Activated naive CD8-positive, alpha-beta T cell (primary cell): ENCODE results near the gene CADM1.

ENCODE experiments used
- H3K27ac Mint-ChIP-seq: one replicate; pipeline ENCODE4 v1.8.0; 2021; ENCODE audit warnings: mixed read lengths
- H3K27me3 Mint-ChIP-seq: one replicate; pipeline ENCODE4 v1.8.0; 2021; ENCODE audit warnings: mixed read lengths
- H3K36me3 Mint-ChIP-seq: one replicate; pipeline ENCODE4 v1.8.0; 2021; ENCODE audit warnings: mixed read lengths
- H3K4me1 Mint-ChIP-seq: one replicate; pipeline ENCODE4 v1.8.0; 2021; ENCODE audit warnings: low read depth, mixed read lengths
- H3K4me3 Mint-ChIP-seq: one replicate; pipeline ENCODE4 v1.8.0; 2021; ENCODE audit warnings: mild to moderate bottlenecking, mixed read lengths
- H3K9me3 Mint-ChIP-seq: one replicate; pipeline ENCODE4 v1.8.0; 2021; ENCODE audit warnings: low read depth, mixed read lengths

Gene CADM1

GRCh38 chr11:115391598-115391997 is 112.6 kb downstream of the CADM1 start:
- Mint-ChIP-seq H3K27ac (no peak overlapping the region), H3K4me3 (no peak overlapping the region), H3K36me3 (no peaks in the 10 kb centered on the region), H3K27me3 (peaks cover 4% of the 10 kb centered on the region), H3K9me3 (no peaks in the 10 kb centered on the region), H3K4me1 (no peaks in the 10 kb centered on the region)

- Mint-ChIP-seq H3K4me1 (no peaks in the 10 kb centered on the region), H3K27me3 (peaks cover 4% of the 10 kb centered on the region), H3K27ac (no peak overlapping the region), H3K4me3 (no peak overlapping the region), H3K36me3 (no peaks in the 10 kb centered on the region), H3K9me3 (no peaks in the 10 kb centered on the region)
These were observed 113.1 kb downstream of the CADM1 start for GRCh38 chr11:115391160-115391559.

GRCh38 chr11:115390441-115390840 is 113.8 kb downstream of the CADM1 start:
- no peak overlapping the region for H3K27ac Mint-ChIP-seq
- H3K9me3 Mint-ChIP-seq = no peaks in the 10 kb centered on the region
- H3K4me3 Mint-ChIP-seq = no peak overlapping the region
- H3K4me1 Mint-ChIP-seq = no peaks in the 10 kb centered on the region
- H3K27me3 Mint-ChIP-seq = peaks cover 4% of the 10 kb centered on the region
- no peaks in the 10 kb centered on the region for H3K36me3 Mint-ChIP-seq

GRCh38 chr11:115389790-115390189 is 114.4 kb downstream of the CADM1 start:
- Mint-ChIP-seq H3K4me1 (no peaks in the 10 kb centered on the region), H3K4me3 (no peak overlapping the region), H3K9me3 (no peaks in the 10 kb centered on the region)

GRCh38 chr11:115385226-115385625 is 119.0 kb downstream of the CADM1 start:
- Mint-ChIP-seq H3K27ac (no peak overlapping the region), H3K9me3 (no peaks in the 10 kb centered on the region), H3K36me3 (no peaks in the 10 kb centered on the region), H3K4me3 (no peak overlapping the region), H3K4me1 (no peaks in the 10 kb centered on the region), H3K27me3 (peaks cover 8% of the 10 kb centered on the region)

More at GRCh38 chr11:115389790-115390189, 114.4 kb downstream of the CADM1 start:
- Mint-ChIP-seq H3K36me3 (no peaks in the 10 kb centered on the region), H3K27me3 (peaks cover 4% of the 10 kb centered on the region), H3K27ac (no peak overlapping the region)

GRCh38 chr11:115384236-115384635 is 120.0 kb downstream of the CADM1 start:
- Mint-ChIP-seq H3K4me1 (no peaks in the 10 kb centered on the region), H3K36me3 (no peaks in the 10 kb centered on the region), H3K4me3 (no peak overlapping the region), H3K9me3 (no peaks in the 10 kb centered on the region), H3K27me3 (peaks cover 10% of the 10 kb centered on the region), H3K27ac (no peak overlapping the region)

- Mint-ChIP-seq H3K4me1 (no peaks in the 10 kb centered on the region), H3K9me3 (no peaks in the 10 kb centered on the region), H3K27me3 (peaks cover 9% of the 10 kb centered on the region), H3K27ac (no peak overlapping the region), H3K36me3 (no peaks in the 10 kb centered on the region), H3K4me3 (no peak overlapping the region)
These were observed 120.8 kb downstream of the CADM1 start for GRCh38 chr11:115383431-115383830.

- Mint-ChIP-seq H3K9me3 (no peaks in the 10 kb centered on the region), H3K36me3 (no peaks in the 10 kb centered on the region), H3K4me1 (no peaks in the 10 kb centered on the region), H3K27ac (no peak overlapping the region), H3K4me3 (no peak overlapping the region), H3K27me3 (peaks cover 9% of the 10 kb centered on the region)
These were observed 124.7 kb downstream of the CADM1 start for GRCh38 chr11:115379528-115379927.

- Mint-ChIP-seq H3K36me3 (no peaks in the 10 kb centered on the region), H3K27me3 (peaks cover 10% of the 10 kb centered on the region)
These were observed 125.7 kb downstream of the CADM1 start for GRCh38 chr11:115378557-115378956.

GRCh38 chr11:115377882-115378296 is 126.3 kb downstream of the CADM1 start:
- Mint-ChIP-seq H3K27ac (no peak overlapping the region), H3K4me3 (no peak overlapping the region), H3K36me3 (no peaks in the 10 kb centered on the region), H3K9me3 (no peaks in the 10 kb centered on the region), H3K4me1 (no peaks in the 10 kb centered on the region), H3K27me3 (peaks cover 7% of the 10 kb centered on the region)

More at GRCh38 chr11:115378557-115378956, 125.7 kb downstream of the CADM1 start:
- Mint-ChIP-seq H3K4me3 (no peak overlapping the region), H3K9me3 (no peaks in the 10 kb centered on the region), H3K27ac (no peak overlapping the region), H3K4me1 (no peaks in the 10 kb centered on the region)

- Mint-ChIP-seq H3K27me3 (peaks cover 2% of the 10 kb centered on the region), H3K9me3 (no peaks in the 10 kb centered on the region), H3K27ac (no peak overlapping the region), H3K36me3 (no peaks in the 10 kb centered on the region), H3K4me1 (no peaks in the 10 kb centered on the region), H3K4me3 (no peak overlapping the region)
These were observed 135.6 kb downstream of the CADM1 start for GRCh38 chr11:115368616-115369015.

- no peaks in the 10 kb centered on the region for H3K4me1 Mint-ChIP-seq
- H3K4me3 Mint-ChIP-seq = no peak overlapping the region
- no peaks in the 10 kb centered on the region for H3K9me3 Mint-ChIP-seq
- no peaks in the 10 kb centered on the region for H3K36me3 Mint-ChIP-seq
- peaks cover 1% of the 10 kb centered on the region for H3K27me3 Mint-ChIP-seq
- no peak overlapping the region for H3K27ac Mint-ChIP-seq
These were observed 137.4 kb downstream of the CADM1 start for GRCh38 chr11:115366826-115367225.

GRCh38 chr11:115365907-115366306 is 138.3 kb downstream of the CADM1 start:
- H3K4me1 Mint-ChIP-seq = no peaks in the 10 kb centered on the region
- H3K36me3 Mint-ChIP-seq = no peaks in the 10 kb centered on the region
- no peaks in the 10 kb centered on the region for H3K27me3 Mint-ChIP-seq
- no peak overlapping the region for H3K4me3 Mint-ChIP-seq
- no peak overlapping the region for H3K27ac Mint-ChIP-seq
- no peaks in the 10 kb centered on the region for H3K9me3 Mint-ChIP-seq

GRCh38 chr11:115364896-115365295 is 139.3 kb downstream of the CADM1 start:
- H3K4me1 Mint-ChIP-seq = no peaks in the 10 kb centered on the region
- no peaks in the 10 kb centered on the region for H3K27me3 Mint-ChIP-seq
- H3K9me3 Mint-ChIP-seq = no peaks in the 10 kb centered on the region
- H3K4me3 Mint-ChIP-seq = no peak overlapping the region
- H3K27ac Mint-ChIP-seq = no peak overlapping the region
- no peaks in the 10 kb centered on the region for H3K36me3 Mint-ChIP-seq

- H3K4me1 Mint-ChIP-seq = no peaks in the 10 kb centered on the region
- H3K36me3 Mint-ChIP-seq = no peaks in the 10 kb centered on the region
- H3K27me3 Mint-ChIP-seq = no peaks in the 10 kb centered on the region
- H3K9me3 Mint-ChIP-seq = no peaks in the 10 kb centered on the region
- H3K27ac Mint-ChIP-seq = no peak overlapping the region
- no peak overlapping the region for H3K4me3 Mint-ChIP-seq
These were observed 140.3 kb downstream of the CADM1 start for GRCh38 chr11:115363921-115364320.

GRCh38 chr11:115363426-115363825 is 140.8 kb downstream of the CADM1 start:
- no peaks in the 10 kb centered on the region for H3K36me3 Mint-ChIP-seq
- no peaks in the 10 kb centered on the region for H3K27me3 Mint-ChIP-seq

More at GRCh38 chr11:115363426-115363825, 140.8 kb downstream of the CADM1 start:
- H3K27ac Mint-ChIP-seq = no peak overlapping the region
- no peaks in the 10 kb centered on the region for H3K4me1 Mint-ChIP-seq
- H3K9me3 Mint-ChIP-seq = no peaks in the 10 kb centered on the region
- no peak overlapping the region for H3K4me3 Mint-ChIP-seq
